Limb (tissue), 2 donors: ENCODE data around the gene CMTM4.

Experiments
- DNase-seq, 2 donors: peaks; one replicate each; pipeline ENCODE4 v3.0.0-alpha.2; 2016; ENCODE audit errors: extremely low spot score in 2 of 2

The CMTM4 gene

DNA sequence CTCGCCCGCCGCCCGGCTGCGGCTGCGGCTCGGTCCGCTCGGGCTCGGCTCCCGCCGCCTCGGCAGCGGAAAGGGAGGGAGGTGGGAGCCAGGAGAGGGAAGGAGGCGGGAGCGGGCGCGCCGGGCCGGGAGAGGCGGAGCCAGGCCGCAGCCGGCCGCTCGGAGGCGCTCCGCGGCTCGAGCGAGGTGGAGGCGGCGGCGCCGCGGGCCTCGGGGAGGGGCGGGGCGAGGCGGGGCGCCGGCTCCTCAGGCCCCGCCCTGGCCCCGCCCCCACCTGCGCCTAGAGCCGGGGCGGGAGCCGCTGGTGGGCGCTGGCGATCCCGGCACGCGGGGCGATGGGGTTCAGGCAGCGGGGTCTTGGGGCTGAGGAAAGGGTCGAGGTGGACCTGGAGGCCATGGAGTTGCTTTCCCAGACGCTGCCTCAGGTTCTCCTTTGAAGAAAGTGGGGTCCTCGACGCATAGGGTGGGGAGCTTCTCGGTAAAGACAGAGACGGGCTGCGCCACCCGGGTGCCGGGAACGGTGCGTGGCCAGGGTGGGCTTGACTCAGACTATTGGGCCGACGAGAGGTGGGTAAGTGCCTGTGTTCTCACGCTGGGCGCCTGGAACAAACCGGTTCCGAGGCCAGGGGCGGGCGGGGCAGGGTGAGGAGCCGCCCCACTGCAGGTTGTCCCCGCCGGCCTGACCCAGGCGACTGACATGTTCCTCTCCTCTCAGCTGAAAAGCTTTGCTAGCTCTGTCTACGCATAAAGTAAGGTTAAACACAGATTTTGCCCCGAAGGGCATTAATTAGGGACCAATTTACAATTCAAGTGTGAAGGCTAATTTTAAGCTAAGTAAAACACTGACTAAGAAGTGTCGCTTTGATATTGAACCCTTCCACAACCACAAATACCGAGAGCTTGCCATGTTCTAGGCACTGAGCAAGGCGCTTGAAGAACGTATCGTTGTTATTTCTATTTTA, at the start of gene CMTM4:
Gene CMTM4, minus strand, starts transcription at position 75 of the 962 bp plus-strand sequence. CDS start 218 bp downstream, outside the sequence.
- peak; percentile 84 to 90 for DNase-seq

DNA sequence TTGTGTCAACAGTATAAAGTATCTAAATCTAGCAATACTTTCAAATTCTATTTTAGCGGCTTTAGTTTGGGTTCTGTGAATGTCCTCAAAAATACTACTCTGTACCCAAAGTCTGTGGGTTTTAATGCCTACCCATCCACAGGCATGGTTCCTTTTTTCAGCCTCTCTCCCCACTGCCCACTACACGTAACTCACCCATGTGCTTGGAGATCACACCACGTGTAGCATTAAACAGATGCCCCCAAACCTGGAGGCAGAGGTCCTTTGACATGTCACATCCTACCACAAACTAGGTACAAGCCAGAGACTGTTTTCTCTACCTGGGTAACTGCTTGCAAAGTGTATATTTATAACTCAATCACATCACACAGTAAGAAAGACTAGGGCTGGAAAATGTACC, 49.5 kb upstream of the CMTM4 start:
- DNase-seq, result no peak

DNA sequence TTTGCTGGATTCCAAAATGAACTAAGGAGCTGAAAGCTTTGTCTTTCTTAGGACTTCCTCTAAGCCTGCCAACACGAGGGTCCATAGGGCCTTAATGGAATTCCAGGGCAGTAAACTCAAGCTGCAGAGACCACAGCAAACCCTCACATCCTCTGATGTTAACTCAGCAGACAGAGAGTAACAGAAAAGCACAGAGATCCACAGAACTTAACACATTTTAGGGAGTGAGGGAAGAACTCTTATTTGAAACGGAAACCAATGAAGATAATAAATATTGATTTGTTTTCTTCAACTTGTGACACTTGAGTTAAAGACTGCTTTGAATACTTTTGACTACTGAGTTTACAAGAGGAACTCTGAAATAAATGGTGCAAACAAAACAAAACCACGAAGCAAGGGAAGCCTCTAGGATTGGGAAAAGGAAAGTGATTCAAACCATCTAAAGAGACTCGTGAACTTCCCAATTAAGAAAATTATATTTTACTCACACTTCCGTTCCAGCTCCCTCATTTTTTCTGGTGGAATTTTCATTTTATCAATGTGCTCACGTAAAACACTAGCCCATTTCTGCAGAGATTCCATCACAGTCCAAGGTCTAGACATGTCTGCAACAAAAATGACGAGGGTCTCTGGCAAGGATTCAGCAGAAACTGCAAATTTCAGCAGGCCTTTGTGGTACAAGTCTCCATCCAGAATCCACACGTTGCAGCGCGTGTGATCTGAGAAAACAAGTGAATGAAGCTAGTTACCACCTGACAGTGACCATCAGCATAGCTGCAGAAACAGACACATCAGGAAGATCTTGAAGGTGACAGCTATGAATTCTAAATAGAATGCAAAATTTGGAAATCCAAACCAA, 45.6 kb upstream of the CMTM4 start:
- DNase-seq, result peak in 1 of 2 donors; percentile 51

DNA sequence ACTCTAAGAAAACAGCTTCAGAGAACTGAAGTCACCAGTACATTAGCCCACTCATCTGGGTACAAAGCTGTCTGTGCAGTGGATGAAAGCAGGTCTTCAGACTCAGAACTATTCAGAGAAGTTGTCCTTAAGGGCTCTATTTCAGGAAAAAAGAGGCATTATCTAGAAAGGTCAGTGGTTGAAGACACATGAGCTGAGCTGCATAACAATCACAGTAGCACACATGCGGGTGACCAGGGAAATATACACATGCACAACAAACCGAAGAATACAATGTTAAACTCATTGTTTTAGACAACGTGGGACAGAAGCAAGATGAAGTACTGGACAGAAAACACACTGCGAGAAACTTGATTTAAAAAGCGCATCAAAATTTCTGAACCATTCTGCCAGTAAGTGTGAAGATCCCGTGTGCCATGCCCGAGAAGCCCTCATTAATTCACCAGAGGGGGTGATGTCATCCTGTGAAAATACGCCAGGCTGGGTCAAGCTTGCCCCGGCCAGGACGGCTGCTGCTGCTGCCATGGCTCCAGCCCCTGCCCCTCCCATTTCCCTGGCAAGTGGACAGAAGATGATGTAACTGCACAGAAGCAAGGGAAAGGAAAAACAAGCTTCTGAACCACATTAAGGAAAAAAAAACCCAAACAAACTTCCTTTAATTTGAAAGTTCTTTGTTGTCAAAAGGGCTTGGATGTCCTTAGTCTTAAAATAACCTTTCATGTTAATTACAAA, 44.8 kb upstream of the CMTM4 start:
- DNase-seq, result peak; percentile 71 to 79

GRCh38 chr16:66740533-66740932, 44.0 kb upstream of the CMTM4 start:
- peak in 1 of 2 donors; percentile 8 for DNase-seq

DNA sequence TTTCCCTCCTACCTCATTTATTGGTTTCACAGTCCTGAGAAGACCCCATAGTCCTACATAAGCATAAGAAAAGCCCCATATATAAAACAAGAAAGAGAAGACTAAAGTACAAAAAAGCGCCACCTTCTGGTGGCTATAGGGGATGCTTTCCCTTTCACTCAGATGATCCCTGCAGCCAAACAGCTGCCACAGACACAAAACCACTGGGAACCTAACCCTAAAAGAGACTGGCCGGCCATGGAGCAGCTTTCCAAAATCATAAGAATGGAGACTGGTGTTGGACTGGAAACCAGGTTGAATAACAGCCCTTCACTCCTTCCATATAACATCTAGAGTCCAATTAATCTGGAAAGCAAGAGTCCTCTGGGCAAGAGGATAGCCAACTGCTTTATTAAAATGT, 43.5 kb upstream of the CMTM4 start:
- DNase-seq, result no peak

DNA sequence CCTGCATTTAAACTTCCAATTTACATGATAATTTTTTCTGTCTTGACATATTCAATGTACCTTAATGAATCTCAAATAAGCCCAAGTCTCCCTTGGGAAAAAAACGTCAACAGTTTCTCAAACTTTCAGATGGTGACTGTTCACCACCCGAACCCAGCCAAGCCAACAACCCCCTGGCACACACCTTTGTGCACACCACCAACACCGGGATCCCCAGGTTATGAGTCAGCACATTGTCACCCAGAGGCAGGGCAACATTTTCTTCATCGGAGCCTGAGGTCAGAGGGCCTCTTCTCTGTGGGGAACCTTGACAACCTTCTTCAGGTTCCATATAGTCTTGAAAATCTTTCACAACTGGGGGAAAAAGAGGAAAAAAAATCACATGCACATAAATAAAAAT, 39.3 kb upstream of the CMTM4 start:
- no peak for DNase-seq

GRCh38 chr16:66731101-66731500, 34.6 kb upstream of the CMTM4 start:
- DNase-seq, result no peak

GRCh38 chr16:66728804-66729203, 32.3 kb upstream of the CMTM4 start:
- DNase-seq, result no peak

- peak in 1 of 2 donors; percentile 88 for DNase-seq
Measured at GRCh38 chr16:66728117-66728787, 31.7 kb upstream of the CMTM4 start.

DNA sequence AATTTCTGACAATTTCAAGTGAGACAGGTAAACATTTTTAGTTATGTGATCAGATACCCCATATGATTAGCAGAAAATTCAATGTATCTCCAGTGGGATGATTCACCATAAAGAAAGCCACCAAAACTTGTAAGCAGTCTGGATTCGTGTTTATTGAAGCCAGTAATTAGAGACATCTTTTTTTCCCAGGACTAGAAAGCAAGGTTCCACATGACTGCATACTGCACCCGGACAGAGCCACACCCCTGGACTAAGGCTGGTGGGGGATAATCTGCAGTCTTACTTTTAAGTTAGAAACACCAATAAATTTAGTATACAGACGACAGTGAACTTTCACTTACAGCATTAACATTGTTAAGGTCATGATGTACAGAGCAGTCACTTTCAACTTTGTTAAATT, 24.2 kb upstream of the CMTM4 start:
- DNase-seq, result no peak

- no peak for DNase-seq
Measured at GRCh38 chr16:66719246-66719645, 22.7 kb upstream of the CMTM4 start.

DNA sequence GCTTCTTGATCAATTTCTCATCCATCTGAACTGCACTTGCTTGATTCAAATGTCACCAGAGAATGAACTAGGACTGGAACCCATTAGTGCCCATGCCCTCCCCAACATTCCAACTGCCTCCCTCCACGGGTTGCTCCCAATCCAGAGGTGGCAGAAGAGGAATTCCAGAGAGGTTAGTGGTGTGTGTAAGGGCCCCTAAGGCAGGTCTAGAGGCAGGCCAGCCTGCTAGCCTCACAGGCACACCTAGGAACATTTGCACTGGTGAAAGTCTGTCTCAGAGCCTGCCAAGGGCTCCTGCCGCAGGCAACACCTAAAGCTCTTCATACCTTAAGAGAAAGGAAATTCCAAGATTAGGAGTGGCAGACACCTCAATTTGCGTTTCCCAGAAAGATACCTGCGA, 21.2 kb upstream of the CMTM4 start:
- DNase-seq, result no peak

DNA sequence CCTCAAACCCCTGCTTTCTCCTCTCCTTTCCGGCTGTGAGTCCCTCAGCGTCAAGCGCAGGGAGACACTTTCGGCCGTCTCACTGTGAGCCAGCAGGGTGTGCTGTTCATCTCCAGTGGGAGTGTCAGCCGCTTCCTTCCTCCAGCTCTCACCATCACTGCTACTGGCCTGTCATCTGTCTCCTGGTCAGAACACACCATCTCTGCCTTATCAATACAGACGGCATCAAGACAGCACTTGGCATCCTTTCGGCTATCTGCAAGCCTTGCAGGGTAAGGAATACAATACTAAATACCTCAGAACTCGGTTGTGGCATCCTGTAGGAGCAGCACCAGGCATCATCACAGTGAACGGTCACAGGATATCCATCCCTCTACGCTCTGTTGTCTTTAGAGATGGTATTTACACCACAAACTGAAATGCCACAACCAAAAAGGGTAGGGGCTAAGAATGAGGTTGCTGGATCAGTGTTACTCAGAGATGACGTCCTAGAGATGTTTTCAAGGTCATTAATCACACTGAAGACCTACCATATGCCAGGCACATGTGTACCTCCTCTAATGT, 20.7 kb upstream of the CMTM4 start:
- no peak for DNase-seq

GRCh38 chr16:66714654-66715307, 18.2 kb upstream of the CMTM4 start:
- no peak for DNase-seq

- DNase-seq, result no peak
Measured at GRCh38 chr16:66714062-66714461, 17.5 kb upstream of the CMTM4 start.

- no peak for DNase-seq
Measured at GRCh38 chr16:66713076-66713475, 16.5 kb upstream of the CMTM4 start.

DNA sequence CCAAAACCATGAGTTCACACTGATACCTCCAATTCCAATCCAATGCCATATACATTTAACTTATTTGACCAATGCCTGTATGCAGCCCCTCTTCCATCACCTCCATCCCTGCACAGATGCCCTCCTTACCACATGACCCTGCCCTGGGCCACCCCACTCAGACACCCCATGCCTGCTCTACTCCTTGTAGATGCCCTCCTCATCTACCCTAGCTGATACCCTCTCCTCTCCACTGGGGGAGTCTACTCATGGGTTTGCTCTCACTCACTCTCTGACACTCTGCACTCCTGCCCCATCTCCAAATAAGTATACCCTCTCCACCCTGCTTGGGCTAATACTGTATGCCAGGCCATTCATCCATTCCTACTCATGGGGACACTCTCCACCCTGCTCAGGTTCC, 16.0 kb upstream of the CMTM4 start:
- no peak for DNase-seq

- no peak for DNase-seq
Measured at GRCh38 chr16:66711581-66711980, 15.0 kb upstream of the CMTM4 start.

- DNase-seq, result no peak
Measured at GRCh38 chr16:66706506-66706880, 9.9 kb upstream of the CMTM4 start.
